Hippocampal formation (tissue), 2 donors: ENCODE data around the gene GPX6.
"Not testable (repeated sequence)": the region's sequence is repeated elsewhere in the genome, so short reads cannot be mapped to it uniquely, and the experiment has no call there.

Experiments
- DNase-seq, 2 donors: peaks; one replicate each; lab custom pipeline; 2025; lab: John Stamatoyannopoulos, UW

Gene GPX6, protein sequence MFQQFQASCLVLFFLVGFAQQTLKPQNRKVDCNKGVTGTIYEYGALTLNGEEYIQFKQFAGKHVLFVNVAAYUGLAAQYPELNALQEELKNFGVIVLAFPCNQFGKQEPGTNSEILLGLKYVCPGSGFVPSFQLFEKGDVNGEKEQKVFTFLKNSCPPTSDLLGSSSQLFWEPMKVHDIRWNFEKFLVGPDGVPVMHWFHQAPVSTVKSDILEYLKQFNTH

DNA sequence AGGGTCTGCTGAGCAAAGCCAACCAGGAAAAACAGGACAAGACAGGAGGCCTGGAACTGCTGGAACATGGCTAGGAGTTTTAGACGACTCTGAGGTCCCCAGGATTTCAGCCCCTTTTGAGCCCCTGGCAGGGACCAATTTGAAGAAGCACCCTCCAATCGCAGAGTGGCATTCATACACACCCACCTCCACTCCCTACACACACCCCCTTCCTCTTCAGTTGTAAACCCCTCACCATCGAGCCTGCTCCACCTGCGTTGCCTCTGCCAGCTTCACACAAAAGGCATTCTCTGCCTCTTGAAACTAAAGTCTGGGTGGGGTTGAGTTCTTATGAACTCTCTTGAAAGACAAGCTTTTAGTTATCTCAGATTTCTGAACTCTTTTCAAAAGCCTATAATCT is at the start of gene GPX6:
TSS of gene GPX6 (minus strand) at position 118 of the 400 bp plus-strand sequence. CDS start at position 68, 50 bp downstream.
- DNase-seq, result no peak

DNA sequence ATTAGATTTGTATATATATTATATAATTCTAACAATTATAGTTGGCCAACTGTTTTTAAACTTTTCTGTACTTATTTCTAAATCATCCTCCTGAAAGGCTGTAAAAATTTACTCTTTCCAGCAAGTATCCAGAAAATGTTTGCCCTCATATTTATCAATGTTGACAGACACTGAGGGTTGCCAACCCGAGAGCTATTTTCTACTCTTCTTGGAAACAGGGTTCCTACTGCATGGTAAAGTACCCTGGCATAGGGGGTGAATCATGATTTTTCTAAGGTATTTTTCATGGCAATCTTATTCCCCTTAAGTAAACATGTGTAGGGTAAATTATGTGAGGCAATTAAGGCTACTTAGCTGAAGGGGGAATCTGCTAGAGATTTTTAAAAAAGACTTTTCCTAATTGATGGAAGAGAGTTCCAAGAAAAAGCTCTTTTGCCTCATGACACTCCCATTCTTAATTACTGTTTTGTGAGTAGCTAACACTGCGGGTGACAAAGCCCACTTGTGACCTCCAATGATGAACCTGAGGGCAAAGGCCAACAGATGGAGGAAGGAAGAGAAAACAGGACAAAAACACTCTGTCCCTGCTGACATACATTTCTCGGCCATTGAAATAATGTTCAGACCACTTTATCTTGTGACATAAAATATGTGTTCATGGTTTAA is 48.0 kb upstream of the GPX6 start:
- DNase-seq, result no peak

DNA sequence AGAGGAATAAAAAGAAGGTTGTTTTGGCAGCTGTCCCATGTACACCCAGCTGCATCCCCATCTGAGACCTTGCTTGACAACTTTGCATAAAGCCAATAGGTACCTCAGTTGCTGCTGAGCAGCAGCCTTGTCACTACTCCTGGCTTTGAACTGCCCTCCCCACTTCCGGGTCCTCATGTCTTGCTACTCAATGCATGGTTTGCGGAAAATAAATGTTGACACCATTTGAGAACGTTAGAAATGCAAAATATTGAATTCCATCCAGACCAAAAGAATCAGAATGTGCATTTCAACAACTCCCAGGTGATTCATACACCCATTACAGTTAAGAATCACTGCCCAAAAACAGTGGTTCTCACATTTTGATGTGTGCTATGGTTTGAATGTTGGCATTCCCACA is 43.0 kb upstream of the GPX6 start:
- no peak for DNase-seq

DNA sequence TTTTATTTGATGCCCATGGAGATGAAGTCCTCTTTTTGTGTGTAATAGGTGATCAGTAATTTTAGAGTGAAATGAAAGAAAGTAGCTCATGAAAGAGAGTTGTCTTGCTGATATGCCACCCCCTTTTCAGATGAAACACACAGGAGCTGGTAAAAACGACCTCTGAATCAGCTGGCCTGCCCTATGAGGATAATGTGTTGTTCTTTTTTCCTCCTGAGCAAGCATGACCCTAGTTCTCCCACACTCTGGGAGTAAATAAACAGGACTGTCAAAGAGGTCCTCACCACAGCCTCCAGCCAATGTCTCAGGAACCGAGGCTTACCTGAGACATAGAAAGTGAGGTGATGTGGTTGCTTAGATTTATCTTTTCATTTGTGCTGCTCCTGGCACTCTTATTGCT is 39.5 kb upstream of the GPX6 start:
- DNase-seq, result no peak

DNA sequence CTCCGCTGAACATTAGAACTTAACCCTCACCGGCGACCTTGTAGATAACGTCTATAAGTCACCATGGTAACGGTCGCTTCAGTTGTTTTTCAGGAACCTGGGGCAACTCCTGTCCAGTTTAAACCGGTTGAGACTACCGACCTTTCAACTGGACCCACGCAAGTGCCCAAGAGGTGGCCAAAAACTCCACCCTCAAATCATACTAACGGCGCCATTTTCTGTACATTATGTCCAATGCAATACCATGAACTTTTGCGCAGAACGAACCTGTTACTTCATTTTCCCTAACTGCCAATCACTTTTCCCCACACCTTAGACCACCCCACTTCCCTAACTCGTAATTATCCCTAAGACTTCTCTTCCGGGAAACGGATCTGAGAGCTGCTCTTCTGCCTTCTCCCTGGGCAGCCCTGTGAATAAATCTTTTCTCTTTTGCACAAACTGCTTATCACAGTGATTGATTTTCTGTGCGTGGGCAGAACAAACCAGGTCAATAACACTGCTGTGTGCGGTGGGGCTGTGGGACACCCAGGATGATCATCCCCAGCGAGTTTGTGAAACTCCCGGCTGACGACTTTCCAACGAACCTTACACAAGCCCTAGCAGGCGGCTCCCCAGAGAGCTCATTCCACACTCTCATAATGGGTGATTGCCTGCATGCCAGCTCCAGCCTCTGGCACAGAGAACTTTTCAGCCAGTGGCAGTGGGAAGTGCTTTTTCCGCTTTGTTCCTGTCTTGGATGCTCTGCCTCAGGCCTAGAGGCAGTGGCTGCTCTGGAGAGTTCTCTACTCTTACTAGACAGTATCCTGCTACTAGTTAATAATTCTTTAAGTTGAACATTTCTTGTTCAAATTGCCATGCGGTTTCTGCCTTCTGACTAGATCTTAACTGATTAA is 38.6 kb upstream of the GPX6 start:
- DNase-seq, result no peak

DNA sequence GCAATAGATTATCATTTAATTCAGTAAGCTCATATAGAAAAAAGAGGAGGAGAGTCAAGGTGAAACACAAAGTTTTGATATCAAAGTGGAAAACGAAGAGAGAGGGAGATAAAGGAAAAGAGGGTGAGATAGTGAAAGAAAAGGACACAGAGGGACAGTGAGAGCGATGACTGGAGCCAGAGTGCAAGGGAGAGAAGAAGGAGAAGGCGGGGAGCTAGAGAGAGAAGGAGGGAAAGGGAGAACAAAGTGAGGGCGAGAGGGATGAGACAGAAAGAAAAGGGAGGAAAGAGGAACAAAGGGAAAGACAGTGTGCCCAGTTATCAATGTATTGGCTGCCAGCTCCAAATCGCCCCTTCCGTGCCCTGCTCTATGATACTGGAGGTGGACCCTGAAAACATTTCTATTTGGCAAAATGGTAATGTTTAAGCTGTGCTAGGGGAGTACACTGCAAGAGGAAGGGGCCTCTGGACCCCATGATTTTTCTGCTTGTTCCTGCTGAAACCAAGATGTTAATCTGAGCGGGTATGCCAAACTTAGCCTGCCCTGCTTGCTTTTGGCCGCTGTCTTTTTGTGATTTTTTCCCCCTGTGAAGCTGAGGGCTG is 37.9 kb upstream of the GPX6 start:
- DNase-seq, result no peak

DNA sequence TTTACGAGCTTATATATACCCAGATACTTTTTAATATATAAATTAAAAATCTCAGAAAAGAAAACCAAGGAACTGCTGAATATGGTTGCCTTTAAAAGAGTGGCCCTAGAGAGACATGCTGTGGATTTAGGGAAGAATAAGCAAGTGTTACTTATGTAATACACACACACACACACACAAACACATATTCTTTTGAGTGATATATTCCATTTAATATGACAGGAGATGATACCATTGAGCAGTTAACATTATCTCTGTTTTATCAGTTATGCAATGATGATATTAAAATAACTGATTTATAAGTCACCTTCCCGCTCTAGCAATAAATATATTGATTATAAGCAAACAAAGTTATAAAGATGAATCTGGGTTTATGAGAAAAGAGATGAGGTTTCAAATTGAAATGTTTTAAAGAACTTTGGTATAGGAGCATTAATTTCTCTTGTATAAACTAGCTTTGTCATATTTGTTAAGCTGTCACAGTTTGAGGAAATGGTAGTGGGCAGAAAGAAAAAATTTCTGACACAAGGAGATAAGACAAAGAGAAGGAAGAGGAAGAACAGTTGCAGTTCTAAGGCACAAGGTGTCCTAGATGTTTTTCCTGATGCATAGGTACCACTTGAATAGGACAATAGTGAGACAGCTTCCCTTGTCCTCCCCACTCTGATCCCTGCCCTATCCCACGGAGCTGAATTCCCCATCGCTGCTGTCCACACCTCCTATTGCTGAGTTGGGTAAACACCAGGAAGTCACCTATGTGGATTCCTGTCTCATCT is 36.5 kb upstream of the GPX6 start:
- no peak for DNase-seq

DNA sequence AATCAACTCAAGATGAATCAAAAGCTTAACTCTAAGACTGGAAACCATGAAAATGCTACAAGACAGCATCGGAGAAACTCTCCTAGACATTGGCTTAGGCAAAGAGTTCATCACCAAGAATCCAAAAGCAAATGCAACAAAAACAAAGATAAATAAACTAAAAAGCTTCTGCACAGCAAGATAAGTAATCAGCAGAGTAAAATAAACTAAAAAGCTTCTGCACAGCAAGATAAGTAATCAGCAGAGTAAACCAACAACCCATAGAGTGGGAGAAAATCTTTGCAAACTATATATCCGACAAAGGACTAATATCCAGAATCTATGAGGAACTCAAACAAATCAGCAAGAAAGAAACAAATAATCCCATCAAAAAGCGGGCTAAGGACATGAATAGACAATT is 31.4 kb upstream of the GPX6 start:
- DNase-seq, result not testable (repeated sequence)

DNA sequence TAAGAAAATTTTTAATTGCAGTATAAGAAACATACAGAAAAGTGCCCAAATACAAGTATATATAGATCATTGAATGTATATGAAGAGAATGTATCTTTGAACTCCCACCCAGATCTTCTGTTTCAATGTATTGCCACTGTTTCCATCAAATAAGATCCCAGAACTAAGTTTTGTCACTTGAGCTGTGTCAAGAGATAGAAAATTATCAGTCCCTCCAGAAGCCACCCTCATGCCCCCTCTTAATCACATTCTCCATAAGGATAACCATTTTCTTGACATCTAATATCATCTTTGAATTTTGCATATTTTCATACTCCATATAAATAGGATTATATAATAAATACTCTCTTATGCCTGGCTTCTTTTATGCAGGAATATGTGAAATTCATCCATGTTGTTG is 30.4 kb upstream of the GPX6 start:
- no peak for DNase-seq

DNA sequence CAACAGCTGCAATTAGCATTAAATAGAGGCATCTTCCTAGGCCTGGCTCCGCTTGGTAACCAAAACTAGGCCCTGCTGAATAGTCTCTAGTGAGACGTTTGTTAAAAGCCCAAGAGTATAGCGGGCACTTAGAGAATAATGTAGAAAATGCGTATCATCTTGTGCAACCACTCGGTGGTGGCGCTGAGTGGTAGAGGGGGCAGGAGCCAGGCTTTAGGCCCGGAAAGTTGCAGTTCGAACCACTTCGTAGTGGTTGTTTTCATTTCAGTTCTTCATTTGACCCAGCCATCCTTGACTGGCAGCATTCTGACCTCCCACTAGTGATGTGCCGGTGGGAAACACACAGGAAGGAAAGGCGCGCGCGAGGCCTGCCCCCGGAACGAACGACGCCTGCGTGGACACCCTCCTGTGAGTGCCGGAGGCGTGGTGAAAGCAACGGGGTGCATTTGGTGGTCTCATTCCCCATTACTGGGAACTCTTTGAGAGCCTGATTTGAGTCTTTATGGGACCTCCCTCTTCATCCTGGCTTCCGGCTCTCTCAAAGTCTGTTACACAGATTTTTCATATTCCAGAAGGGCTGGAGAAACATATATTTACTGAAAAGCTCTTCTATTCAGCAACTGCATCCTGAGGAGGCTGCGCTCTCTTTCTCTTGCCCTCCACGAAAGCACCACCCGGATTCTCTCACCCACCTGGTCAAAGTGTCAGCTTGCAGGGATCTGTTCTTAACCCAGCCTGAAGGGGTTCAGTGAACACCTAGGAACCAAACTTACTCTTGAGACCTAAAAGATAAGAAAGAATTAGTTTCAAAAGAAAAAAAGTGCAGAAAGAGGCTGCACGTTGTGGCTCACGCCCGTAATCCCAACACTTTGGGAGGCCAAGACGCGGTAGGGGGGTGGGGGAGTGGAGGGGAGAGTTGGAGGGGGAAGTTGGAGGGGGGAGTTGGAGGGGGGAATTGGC is 28.3 kb upstream of the GPX6 start:
- DNase-seq, result no peak

DNA sequence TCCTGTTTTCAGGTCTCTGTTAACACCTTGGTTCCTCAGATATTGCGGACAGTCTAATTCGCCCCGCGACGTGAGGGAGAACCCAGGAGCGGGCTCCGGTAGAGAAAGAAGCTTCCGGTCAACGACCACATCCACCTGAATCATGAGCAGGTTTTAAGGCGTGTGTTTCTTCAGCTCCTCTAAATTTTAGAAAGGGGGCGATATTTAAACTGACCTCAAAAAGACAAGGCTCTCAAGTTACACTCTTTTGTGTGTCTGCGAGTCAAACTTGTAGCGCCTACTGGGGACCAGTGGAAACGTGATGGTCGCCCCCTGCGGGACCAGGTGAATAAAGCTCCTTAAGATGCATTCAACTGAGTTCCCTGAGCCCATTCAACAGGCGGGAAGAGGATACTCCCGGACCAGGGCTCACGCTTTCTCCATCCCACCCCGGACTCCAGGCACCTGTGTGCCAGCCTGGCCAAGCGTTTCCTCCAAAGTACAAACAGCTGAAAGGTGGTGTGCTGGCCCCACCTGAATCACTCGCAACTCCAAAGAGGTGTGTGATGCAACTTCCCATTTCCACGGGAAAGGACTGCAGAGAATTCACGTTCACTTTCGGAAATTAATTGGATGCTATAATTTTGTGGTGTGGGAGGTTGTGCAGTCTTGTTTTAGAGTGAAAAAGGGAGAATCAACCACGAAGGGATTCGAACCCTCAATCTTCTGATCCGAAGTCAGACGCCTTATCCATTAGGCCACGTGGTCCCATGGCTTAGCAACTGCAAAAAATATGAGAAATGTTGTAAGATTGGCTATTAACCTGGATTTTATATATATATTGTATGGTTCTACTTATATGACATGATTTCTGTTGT is 27.1 kb upstream of the GPX6 start:
- DNase-seq, result peak in 1 of 2 donors; percentile 20

DNA sequence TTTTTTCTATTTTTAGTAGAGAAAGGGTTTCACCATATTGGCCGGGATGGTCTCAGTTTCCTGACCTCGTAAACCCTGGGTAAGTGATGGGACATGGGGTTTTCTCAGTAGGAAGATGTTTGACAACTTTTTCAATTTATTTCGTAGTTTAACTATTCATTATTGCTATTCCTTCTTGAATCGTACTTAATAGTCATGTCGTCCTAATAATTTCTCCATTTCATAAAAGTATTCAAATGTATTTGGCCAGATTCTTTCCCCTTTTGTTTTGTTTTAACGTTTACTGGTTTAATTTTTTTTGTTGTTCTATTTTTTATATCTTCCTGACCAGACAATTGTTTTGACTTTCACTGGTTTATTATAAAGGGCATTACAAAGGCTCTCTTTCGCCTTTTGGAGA is 26.4 kb upstream of the GPX6 start:
- DNase-seq, result no peak

DNA sequence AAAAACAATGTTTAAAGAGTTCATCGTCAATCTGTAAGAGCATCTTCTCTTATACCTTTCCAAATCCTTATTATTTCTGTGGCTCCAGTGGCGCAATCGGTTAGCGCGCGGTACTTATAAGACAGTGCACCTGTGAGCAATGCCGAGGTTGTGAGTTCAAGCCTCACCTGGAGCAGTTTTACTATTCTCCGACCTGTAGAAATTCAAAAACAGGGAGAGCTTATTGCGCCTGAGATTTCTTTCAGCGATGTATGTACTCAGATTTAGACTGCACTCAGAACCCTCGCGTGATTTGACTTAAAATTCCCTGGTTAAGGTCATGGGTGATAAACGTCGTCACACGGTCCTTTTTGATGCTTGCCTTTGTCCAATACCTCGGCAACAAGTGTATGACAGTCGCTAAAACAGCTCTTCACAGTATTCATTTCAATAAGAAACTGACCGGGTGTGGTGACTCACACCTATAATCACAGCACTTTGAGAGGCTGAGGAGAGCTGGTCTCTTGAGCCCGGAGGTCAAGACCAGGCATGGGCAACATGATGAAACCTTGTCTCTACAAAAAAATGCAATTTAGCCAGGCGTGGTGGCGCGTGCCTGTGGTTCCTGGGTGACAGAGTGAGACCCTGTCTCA is 22.0 kb upstream of the GPX6 start:
- no peak for DNase-seq

DNA sequence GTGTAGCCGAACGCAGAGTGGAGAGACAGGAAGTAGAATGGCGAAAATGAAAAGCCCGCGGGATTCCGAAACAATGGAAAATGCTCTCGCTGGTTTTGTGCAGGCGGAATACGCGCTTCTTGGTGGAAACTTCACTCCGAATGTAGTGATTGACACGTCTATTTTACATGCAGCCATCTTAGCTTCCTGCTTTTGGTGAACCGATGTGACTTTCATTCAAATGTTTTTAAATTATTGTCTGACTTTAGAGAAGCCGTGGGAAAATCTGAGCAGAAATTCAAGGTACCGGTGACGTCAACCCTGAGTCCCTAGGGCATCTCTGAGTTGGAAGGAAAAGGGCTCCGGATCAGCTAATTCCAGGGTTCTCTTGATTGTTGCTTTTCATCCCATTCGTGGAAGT is 21.5 kb upstream of the GPX6 start:
- no peak for DNase-seq

DNA sequence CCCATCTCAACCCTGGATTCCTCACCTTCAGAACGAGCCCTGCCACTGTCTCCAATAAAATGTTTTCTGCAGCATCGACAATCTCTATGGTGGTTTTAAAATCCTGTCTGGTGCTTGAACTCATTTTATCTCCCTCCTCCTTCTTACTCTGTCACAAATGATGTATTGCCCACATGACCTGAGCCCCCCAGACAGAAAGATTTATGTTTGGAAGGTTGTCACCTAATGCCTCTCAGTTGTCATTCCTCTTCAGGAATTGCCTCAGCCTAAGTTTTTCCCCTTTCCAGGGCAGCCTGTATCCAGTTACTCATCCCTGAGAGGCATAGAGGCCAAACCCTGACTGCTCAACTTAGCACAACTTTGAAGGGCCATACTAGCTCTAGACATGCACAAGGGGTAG is 19.3 kb upstream of the GPX6 start:
- no peak for DNase-seq

DNA sequence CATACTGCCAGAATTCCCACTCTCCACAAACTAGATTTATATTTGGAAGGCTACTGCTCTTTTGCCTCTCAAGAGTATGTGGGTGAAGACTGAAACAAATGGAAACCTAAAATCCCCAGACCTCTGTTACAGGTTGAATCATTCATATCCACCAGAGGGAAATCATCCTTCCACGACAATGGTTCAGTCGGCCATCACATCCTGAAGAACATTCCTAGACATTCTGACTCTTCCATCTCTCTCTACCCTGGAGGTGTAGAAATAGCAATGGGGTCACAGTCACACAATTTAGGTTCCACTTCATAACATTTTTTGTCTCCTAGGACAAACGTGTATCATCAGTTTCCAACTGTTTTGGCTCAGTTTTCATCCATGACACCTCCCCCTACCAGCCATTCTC is 18.7 kb upstream of the GPX6 start:
- DNase-seq, result no peak

DNA sequence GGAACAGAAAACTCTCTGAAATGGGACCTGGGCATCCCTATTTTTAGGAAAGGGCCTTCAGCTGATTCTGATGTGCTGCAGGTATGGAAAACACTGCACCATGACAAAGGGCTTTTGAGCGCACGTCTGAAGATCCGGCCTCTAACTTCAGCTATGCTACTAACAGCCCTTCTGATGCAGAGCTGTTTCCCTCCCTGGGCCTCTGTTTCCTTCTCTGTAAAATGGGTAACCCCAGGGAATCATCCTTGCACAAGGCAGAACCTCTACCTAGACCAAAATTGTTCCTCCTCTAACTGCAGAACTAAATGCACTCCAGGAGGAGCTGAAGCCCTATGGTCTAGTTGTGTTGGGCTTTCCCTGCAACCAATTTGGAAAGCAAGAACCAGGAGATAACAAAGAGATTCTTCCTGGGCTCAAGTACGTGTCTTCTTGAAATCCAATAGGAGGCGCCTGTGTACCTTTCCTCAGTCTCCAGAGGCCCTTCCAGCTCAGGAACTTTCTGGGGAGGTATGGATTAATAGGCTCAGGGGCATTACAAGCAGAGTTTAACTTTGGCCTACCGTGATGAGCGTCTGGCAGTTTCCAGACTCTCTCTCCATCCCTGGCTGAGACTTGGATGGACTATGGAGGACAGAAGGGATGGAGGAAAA is 16.0 kb upstream of the GPX6 start:
- no peak for DNase-seq

DNA sequence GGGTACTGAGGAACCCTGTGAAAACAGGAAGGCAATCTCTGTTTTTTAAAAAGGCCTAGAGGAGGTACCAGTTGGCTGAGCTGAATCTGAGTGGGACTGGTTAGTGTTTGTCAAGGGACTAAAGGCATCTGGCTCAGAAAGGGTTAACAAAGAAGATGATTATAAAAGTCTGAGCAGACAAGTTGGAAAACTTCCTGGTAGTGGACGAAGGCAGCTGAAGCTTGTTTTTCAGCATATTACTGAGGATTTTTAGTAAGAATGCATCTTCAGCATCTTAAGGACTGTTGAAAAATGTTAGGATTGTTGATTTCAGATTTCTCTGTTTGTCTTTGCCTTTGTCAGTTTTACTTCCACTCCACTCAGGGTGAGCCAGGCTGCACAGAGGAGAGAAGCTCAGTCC is 15.2 kb upstream of the GPX6 start:
- DNase-seq, result no peak
